Measurements from ENCODE around the gene CHST8. TPM values are rescaled to one million over a fixed set of nuclear protein-coding genes. Genes with fewer than 3 reads are reported as not detected.
A peak's percentile ranks its signal among the peaks of the same experiment; 100 is the strongest.

Gene CHST8
- total and polyA plus RNA-seq, 2 of the 13 experiments (the other 11 are each of a cell fraction or from before 2014, with no cell fraction given), result not detected

DNA sequence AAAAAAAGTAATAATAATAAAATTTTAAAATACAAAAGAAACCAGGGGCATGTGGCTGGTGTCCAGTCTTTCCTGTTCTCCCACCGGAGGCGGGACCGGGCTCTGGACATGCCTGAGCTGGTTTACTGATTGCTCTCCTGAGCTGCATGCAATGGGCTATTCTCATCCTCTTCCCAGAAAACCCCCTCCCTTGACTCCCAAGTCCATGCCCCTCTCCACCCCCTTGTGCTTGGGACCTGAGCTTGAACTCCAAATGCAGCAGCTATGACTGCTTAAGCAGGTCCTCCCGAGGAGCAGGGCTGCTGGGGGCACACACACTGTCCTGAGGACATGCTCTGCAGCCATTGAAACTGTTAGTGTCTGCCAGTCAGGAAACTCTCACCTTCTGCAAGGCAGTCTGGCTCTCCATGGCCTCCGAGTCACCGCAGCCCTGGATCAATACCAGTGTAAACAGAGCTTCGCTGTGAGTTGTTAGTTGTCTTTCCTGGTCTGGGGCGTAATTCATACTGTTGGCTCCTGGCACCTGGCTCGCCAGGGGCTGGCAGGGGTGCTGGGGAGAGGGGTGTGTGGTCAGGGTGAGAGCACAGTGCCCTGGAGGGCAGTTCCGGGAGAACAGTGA, 41.6 kb upstream of the CHST8 start (continued):
- TF ChIP-seq, protein P1, sequence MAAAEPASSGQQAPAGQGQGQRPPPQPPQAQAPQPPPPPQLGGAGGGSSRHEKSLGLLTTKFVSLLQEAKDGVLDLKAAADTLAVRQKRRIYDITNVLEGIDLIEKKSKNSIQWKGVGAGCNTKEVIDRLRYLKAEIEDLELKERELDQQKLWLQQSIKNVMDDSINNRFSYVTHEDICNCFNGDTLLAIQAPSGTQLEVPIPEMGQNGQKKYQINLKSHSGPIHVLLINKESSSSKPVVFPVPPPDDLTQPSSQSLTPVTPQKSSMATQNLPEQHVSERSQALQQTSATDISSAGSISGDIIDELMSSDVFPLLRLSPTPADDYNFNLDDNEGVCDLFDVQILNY (CRISPR knock-in tag; conservative IDR thresholded peaks at IDR 0.05), result no peak
- TF ChIP-seq ZNF326 (CRISPR knock-in tag; IDR thresholded peaks at IDR 0.05; ENCODE audit: borderline replicate concordance) (no peak), ZNF773 (CRISPR knock-in tag; IDR thresholded peaks at IDR 0.05; ENCODE audit: borderline replicate concordance) (no peak), ZNF75D (CRISPR knock-in tag; IDR thresholded peaks at IDR 0.05; ENCODE audit: borderline replicate concordance) (no peak), ZNF891 (CRISPR knock-in tag; IDR thresholded peaks at IDR 0.05) (no peak), ZBTB20 (CRISPR knock-in tag; IDR thresholded peaks at IDR 0.05; ENCODE audit: borderline replicate concordance, low read depth) (no peak), HDAC2 (CRISPR knock-in tag; IDR thresholded peaks at IDR 0.05) (no peak), MTF2 (CRISPR knock-in tag; IDR thresholded peaks at IDR 0.05; ENCODE audit: borderline replicate concordance) (no peak), FOXA3 (CRISPR knock-in tag; IDR thresholded peaks at IDR 0.05) (peak; percentile 85), STAG1 (CRISPR knock-in tag; IDR thresholded peaks at IDR 0.05) (no peak), ONECUT2 (CRISPR knock-in tag; IDR thresholded peaks at IDR 0.05) (peak; percentile 95), KDM2A (CRISPR knock-in tag; IDR thresholded peaks at IDR 0.05; ENCODE audit: borderline replicate concordance, low read depth) (0 out of 2 replicates have a peak, but pooled peaks have one; percentile 21), KDM1A (CRISPR knock-in tag; IDR thresholded peaks at IDR 0.05) (no peak), RCOR2 (CRISPR knock-in tag; IDR thresholded peaks at IDR 0.05) (no peak), FOXA1 (IDR thresholded peaks at IDR 0.05) (no peak), FOXA1 (CRISPR knock-in tag; IDR thresholded peaks at IDR 0.05) (peak; percentile 78), PHF21A (CRISPR knock-in tag; IDR thresholded peaks at IDR 0.05) (no peak)
- TF ChIP-seq, protein P2, sequence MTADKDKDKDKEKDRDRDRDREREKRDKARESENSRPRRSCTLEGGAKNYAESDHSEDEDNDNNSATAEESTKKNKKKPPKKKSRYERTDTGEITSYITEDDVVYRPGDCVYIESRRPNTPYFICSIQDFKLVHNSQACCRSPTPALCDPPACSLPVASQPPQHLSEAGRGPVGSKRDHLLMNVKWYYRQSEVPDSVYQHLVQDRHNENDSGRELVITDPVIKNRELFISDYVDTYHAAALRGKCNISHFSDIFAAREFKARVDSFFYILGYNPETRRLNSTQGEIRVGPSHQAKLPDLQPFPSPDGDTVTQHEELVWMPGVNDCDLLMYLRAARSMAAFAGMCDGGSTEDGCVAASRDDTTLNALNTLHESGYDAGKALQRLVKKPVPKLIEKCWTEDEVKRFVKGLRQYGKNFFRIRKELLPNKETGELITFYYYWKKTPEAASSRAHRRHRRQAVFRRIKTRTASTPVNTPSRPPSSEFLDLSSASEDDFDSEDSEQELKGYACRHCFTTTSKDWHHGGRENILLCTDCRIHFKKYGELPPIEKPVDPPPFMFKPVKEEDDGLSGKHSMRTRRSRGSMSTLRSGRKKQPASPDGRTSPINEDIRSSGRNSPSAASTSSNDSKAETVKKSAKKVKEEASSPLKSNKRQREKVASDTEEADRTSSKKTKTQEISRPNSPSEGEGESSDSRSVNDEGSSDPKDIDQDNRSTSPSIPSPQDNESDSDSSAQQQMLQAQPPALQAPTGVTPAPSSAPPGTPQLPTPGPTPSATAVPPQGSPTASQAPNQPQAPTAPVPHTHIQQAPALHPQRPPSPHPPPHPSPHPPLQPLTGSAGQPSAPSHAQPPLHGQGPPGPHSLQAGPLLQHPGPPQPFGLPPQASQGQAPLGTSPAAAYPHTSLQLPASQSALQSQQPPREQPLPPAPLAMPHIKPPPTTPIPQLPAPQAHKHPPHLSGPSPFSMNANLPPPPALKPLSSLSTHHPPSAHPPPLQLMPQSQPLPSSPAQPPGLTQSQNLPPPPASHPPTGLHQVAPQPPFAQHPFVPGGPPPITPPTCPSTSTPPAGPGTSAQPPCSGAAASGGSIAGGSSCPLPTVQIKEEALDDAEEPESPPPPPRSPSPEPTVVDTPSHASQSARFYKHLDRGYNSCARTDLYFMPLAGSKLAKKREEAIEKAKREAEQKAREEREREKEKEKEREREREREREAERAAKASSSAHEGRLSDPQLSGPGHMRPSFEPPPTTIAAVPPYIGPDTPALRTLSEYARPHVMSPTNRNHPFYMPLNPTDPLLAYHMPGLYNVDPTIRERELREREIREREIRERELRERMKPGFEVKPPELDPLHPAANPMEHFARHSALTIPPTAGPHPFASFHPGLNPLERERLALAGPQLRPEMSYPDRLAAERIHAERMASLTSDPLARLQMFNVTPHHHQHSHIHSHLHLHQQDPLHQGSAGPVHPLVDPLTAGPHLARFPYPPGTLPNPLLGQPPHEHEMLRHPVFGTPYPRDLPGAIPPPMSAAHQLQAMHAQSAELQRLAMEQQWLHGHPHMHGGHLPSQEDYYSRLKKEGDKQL (CRISPR knock-in tag; IDR thresholded peaks at IDR 0.05; ENCODE audit: low read depth), result no peak
- TF ChIP-seq, protein P3, sequence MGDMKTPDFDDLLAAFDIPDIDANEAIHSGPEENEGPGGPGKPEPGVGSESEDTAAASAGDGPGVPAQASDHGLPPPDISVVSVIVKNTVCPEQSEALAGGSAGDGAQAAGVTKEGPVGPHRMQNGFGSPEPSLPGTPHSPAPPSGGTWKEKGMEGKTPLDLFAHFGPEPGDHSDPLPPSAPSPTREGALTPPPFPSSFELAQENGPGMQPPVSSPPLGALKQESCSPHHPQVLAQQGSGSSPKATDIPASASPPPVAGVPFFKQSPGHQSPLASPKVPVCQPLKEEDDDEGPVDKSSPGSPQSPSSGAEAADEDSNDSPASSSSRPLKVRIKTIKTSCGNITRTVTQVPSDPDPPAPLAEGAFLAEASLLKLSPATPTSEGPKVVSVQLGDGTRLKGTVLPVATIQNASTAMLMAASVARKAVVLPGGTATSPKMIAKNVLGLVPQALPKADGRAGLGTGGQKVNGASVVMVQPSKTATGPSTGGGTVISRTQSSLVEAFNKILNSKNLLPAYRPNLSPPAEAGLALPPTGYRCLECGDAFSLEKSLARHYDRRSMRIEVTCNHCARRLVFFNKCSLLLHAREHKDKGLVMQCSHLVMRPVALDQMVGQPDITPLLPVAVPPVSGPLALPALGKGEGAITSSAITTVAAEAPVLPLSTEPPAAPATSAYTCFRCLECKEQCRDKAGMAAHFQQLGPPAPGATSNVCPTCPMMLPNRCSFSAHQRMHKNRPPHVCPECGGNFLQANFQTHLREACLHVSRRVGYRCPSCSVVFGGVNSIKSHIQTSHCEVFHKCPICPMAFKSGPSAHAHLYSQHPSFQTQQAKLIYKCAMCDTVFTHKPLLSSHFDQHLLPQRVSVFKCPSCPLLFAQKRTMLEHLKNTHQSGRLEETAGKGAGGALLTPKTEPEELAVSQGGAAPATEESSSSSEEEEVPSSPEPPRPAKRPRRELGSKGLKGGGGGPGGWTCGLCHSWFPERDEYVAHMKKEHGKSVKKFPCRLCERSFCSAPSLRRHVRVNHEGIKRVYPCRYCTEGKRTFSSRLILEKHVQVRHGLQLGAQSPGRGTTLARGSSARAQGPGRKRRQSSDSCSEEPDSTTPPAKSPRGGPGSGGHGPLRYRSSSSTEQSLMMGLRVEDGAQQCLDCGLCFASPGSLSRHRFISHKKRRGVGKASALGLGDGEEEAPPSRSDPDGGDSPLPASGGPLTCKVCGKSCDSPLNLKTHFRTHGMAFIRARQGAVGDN (CRISPR knock-in tag; IDR thresholded peaks at IDR 0.05), result 0 out of 2 replicates have a peak, but pooled peaks have one; percentile 17
- TF ChIP-seq, protein P4, sequence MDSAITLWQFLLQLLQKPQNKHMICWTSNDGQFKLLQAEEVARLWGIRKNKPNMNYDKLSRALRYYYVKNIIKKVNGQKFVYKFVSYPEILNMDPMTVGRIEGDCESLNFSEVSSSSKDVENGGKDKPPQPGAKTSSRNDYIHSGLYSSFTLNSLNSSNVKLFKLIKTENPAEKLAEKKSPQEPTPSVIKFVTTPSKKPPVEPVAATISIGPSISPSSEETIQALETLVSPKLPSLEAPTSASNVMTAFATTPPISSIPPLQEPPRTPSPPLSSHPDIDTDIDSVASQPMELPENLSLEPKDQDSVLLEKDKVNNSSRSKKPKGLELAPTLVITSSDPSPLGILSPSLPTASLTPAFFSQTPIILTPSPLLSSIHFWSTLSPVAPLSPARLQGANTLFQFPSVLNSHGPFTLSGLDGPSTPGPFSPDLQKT (CRISPR knock-in tag; IDR thresholded peaks at IDR 0.05; ENCODE audit: borderline replicate concordance), result no peak

Data from HepG2 (cell line).